Measurements from ENCODE around the gene MITF.

DNA sequence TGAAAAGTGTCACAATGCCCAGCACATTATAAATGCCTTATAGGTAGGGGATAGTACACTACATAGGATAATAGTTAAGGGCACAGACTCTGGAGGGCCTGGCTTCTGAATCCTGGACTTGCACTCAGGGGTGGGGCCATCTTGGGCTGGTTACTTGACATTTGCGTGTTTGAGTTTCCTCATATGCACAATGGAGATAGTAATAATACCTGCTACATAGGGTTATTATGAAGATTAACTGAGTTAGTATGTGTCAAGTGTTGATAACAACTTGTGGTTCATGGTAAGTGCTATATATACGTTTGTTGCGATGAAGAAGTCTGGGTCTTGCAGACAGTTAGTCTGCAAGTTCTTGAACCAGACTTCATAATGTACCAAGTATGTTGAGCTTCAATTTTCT lies 37.0 kb downstream of the MITF start:
- TF ChIP-seq, protein P1, sequence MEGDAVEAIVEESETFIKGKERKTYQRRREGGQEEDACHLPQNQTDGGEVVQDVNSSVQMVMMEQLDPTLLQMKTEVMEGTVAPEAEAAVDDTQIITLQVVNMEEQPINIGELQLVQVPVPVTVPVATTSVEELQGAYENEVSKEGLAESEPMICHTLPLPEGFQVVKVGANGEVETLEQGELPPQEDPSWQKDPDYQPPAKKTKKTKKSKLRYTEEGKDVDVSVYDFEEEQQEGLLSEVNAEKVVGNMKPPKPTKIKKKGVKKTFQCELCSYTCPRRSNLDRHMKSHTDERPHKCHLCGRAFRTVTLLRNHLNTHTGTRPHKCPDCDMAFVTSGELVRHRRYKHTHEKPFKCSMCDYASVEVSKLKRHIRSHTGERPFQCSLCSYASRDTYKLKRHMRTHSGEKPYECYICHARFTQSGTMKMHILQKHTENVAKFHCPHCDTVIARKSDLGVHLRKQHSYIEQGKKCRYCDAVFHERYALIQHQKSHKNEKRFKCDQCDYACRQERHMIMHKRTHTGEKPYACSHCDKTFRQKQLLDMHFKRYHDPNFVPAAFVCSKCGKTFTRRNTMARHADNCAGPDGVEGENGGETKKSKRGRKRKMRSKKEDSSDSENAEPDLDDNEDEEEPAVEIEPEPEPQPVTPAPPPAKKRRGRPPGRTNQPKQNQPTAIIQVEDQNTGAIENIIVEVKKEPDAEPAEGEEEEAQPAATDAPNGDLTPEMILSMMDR (IDR thresholded peaks at IDR 0.05 in 8 of 11, conservative IDR thresholded peaks at IDR 0.05 in 3 of 11) = no peak
- no peak for TF ChIP-seq POLR2AphosphoS5 (IDR thresholded peaks at IDR 0.05)
- no peak for TF ChIP-seq POLR2A (IDR thresholded peaks at IDR 0.05)

Measured in spleen (tissue), 7 donors.